ENCODE measurements around the gene SLC41A3.

DNA sequence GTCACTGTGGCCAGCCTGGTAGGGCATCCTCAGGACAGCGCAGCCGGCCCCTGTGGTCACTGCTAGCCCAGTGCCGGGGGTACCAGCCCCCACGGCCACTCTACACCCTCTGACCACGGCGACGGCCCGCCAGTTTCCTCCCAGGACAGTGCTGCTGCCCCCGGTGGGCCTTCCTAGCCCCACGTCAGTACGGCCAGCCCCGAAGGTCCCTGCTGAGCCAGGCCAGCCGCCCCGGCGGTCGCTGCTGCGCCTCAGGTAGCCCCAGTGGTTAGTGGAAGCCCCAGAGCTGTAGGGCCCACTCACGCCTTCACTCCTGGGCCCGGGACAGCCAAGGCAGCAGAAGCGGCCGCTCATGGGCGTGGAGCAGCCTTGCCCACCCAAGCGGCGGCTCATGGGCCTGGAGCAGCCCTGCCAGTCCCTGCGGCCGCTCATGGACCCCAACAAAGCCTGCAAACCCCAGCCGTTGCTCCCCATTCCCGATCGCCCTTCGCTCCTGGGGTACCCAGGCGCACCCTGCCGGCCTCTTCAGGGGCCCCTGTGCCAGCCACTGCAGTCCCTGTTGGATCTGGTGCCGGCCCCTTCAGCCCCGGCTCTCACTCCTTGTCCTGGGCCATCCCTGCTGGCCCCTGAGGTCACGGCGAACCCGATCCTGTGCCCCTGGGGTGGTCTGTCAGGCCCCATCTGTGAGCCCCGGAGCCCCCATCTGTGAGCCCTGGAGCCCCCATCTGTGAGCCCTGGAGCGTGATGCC is 124.4 kb downstream of the SLC41A3 start:
- TF ChIP-seq, protein P1, sequence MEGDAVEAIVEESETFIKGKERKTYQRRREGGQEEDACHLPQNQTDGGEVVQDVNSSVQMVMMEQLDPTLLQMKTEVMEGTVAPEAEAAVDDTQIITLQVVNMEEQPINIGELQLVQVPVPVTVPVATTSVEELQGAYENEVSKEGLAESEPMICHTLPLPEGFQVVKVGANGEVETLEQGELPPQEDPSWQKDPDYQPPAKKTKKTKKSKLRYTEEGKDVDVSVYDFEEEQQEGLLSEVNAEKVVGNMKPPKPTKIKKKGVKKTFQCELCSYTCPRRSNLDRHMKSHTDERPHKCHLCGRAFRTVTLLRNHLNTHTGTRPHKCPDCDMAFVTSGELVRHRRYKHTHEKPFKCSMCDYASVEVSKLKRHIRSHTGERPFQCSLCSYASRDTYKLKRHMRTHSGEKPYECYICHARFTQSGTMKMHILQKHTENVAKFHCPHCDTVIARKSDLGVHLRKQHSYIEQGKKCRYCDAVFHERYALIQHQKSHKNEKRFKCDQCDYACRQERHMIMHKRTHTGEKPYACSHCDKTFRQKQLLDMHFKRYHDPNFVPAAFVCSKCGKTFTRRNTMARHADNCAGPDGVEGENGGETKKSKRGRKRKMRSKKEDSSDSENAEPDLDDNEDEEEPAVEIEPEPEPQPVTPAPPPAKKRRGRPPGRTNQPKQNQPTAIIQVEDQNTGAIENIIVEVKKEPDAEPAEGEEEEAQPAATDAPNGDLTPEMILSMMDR (conservative IDR thresholded peaks at IDR 0.05 in 1 of 2, IDR thresholded peaks at IDR 0.05 in 1 of 2; ENCODE audit: low read depth in 1 of 2, low read length in 2 of 2), result no peak
- TF ChIP-seq EZH2 (IDR thresholded peaks at IDR 0.05; ENCODE audit: low read length, missing control alignments), result no peak
